GM18870 (cell line): ENCODE measurements around the gene DENND5A.
"Not testable (repeated sequence)": the region's sequence is repeated elsewhere in the genome, so short reads cannot be mapped to it uniquely, and the experiment has no call there.

ENCODE experiments used
- ATAC-seq: cut with Tn5 transposase; IDR thresholded peaks from one replicate; pipeline ENCODE4 v1.9.1; 2021; ENCODE audit warnings: moderate library complexity; ENCODE audit not compliant: unreplicated experiment

The DENND5A gene

DNA sequence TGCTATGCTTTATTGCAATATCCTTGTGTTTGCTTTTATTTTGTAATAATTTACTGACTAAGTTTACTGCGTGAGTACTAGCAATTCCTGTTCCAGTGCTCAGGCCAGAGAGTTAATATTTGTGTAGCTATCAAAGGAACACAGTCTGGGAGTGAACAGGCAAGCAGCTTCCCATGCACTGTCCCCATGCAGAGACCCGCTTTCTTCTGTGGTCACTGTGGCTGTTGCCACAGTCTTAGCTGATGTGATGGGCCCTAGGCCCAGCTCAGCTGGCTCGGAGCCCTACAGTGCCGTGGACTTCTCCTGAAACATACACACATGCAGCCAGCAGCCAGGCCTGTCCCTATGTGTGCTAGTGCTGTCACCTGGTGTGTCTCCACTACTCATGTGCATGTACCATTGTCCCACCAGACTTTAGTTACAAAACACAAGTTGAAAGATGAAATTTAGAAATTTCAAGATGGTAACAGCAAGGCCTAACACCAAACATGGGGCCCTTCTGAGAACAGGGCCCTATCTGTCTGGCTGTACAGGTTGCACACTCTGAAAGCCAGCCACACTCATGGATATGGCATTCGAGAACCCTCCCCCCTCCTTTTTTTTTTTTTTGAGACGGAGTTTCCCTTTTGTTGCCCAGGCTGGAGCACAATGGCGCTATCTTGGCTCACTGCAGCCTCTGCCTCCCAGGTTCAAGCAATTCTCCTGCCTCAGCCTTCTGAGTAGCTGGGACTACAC lies 161.4 kb downstream of the DENND5A start:
- ATAC-seq = no peak

DNA sequence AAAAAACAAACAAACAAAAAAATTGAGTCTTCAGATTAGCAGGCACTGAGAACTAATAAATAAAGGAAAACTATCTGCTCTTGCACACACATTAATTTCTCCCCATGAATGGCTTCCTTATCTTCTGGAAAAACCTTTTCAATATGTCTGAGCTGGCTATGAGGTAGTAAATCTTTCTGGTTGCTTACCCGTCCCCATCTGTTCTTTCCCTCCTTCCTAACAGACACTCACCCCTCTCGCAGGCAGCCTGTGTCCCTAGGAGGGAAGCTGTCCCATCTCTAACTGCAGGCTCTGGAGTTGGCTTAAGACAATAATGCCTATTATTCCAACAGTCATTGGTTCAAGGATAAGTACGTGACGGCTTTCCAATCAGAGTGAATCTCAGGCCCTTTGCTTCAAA lies 165.5 kb downstream of the DENND5A start:
- no peak for ATAC-seq

DNA sequence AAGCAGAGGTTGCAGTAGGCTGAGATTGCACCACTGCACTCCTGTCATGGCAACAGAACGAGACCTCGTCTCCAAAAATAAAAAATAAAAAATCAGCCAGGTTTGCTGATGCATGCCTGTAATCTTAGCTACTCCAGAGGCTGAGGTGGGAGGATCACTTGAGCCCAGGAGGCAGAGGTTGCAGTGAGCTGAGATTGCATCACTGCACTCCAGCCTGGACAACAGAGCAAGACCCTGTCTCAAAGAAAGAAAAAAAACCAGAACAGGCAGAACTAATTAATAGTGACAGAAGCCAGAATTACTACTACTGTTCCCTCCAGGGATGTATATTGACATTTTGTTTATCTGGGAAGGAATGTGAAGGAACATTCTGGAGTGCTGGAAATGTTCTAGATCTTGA lies 166.7 kb downstream of the DENND5A start:
- not testable (repeated sequence) for ATAC-seq

DNA sequence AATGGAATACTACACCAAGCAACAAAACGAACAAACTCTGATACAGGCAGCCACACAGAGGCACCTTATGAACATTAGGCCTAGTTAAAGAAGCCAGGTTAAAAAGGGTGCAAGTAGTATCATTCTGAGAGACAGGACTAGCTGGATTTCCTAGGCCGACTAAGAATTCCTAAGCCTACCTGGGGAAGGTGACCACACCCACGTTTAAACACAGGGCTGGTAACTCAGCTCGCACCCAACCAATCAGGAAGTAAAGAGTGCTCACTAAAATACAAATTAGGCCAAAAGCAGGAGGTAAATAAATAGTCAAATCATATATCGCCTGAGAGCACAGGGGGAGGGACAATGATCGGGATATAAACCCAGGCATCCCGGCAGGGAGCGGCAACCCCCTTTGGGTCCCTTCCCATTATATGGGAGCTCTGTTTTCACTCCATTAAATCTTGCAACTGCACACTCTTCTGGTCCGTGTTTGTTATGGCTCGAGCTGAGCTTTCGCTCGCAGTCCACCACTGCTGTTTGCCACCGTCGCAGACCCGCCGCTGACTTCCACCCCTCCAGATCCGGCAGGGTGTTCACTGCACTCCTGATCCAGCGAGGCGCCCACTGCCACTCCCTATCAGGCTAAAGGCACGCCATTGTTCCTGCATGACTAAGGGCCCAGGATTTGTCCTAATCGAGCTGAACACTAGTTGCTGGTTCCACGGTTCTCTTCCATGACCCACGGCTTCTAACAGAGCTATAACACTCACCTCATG lies 167.8 kb downstream of the DENND5A start:
- not testable (repeated sequence) for ATAC-seq

DNA sequence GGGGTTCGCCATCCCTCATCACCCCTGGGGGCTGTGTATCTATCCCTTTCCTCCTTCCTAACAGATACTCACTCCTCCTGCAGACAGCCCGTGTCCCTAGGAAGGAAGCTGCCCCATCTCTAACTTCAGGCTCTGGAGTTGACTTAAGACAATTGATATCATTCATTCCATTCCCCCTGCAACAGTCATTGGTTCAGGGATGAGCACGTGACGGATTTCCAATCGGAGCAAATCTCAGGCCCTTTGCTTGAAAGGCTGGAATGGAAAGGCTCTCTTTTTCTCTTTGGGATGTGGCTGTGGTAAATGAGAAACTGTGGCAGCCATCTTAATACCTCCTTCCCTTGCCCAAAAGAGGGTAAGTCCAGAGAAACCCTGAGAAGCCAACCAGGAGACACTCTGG lies 168.7 kb downstream of the DENND5A start:
- ATAC-seq = no peak

DNA sequence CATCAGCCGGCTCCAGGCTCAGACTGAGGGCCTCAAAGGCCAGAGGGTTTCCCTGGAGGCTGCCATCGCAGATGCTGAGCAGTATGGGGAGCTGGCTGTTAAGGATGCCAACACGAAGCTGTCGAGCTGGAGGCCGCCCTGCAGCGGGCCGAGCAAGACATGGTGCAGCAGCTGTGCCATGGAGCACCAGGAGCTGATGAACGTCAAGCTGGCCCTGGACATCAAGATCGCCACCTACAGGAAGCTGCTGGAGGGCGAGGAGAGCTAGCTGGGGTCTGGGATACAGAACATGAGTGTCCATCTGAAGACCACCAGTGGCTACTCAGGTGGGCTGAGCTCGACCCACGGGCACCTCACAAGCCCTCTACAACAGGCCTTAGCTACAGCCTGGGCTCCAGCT lies 169.7 kb downstream of the DENND5A start:
- no peak for ATAC-seq

DNA sequence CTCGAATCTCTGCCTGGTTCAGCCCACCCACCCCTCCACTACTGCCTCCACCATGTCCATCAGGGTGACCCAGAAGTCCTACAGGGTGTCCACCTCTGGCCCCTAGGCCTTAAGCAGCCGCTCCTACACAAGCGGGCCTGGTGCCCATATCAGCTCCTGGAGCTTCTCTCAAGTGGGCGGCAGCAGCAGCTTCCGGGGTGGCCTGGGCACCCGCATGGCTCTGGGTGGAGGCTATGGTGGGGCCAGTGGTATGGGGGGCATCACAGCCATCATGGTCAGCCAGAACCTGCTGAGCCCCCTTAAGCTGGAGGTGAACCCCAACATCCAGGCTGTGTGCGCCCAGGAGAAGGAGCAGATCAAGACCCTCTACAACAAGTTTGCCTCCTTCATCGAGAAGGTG lies 170.7 kb downstream of the DENND5A start:
- no peak for ATAC-seq

DNA sequence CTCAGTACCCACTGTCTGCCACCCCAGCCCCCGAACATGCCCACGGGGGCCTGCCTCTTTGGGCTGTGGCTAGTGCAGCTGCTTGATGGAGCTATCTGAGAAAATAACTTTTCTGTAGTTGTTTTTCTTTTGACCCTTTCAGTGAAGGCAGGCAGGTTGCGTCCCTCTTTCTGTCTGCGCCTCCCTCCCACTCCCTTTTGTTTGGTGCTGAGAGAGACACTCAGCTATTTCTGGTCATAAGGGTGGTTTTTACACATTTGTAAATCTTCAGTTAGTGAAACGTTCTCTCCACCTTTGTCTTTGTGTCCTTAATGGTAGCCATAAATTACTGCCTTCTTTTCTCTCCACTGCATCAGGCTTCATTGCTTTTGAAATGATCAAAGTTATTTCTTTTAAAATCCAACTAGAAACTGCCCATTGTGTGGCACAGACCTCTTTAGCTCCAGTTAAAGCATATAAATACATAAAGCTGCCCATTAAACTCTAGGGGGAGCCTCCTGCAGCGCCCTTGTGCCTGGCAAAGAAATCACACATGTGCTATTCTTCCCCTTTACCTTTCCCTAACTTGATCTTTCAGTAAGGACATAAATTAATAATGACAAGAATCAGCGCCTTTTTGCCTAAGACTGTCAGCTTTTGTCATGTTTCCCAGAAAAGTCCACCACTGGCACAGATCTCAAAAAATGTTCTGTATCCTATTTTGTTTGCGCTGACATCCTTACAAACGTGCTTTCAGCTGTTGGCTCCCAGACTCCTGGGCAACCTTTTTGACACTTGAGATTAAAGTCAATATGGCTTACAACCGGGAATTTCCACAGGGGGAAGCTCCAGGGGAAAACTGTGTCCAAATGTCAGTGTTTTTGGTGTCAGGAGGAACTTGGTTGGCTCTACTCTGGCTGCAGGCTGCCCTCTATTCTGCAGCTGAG lies 172.0 kb downstream of the DENND5A start:
- no peak for ATAC-seq

DNA sequence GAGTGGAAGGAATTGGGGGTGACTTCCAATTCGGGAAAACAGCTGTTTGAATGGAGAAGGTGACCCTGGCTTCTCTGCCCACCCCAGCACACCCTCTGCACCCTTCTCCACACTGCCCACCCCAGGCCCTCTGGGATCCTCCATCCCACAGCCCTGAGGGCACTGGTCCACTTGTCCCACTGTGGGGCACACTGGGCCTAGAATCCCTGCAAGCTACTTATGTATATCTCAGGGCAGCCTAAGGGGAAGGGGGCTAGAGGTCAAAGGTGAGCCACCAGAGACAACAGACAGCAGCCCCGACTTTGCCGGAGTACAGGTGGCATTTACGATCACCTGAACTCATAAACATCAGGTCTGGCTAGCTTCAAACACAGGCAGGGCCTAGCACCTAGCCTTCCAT lies 173.1 kb downstream of the DENND5A start:
- no peak for ATAC-seq

DNA sequence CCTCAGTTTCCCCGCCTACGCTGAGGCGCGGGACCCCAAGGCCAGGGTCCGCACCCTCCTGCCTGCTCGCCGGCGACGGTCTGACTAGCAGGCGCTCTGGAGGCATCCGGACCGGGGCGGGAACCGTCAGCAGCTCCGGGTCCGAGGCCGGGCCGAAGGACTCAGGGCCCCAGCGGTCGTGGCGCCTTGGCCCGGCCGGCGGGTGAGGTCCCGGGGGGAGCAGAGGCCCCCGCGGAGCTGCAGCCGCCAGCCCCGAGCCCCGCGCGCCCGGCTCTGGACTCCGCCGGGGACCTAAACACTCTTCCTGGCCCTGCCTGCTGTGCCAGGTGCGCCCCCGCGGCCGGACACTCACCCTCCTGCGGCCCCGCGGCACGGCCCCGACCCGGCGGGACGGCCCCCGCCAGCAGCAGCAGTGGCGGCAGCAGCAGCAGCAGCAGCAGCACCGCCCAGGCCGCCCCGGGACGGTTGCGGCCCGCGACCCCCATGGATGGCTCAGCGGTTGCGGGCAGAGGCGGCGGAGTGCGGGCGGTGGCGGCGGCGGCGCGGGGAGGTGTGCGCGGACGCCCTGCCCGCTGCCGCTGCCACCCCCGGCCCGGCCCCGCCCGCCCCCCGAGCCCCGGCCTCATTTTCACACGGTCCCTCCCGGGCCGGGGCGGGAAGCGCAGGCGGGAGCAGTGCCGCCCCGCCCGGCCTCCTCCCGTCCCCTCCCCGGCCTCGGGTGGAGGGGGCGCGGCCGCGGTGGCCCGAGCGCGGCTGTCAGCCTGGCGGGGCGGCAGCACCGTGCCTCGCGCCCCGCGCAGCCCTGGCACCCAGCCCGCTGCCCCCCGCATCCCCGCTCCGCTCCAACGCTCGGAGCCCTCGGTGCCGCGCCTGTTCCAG lies 173.9 kb downstream of the DENND5A start, which contains the start of gene SCUBE2:
Gene SCUBE2 (minus strand): TSS at position 556 of the 879 bp plus-strand sequence. CDS start 71 bp downstream, at position 485.
- ATAC-seq = no peak

DNA sequence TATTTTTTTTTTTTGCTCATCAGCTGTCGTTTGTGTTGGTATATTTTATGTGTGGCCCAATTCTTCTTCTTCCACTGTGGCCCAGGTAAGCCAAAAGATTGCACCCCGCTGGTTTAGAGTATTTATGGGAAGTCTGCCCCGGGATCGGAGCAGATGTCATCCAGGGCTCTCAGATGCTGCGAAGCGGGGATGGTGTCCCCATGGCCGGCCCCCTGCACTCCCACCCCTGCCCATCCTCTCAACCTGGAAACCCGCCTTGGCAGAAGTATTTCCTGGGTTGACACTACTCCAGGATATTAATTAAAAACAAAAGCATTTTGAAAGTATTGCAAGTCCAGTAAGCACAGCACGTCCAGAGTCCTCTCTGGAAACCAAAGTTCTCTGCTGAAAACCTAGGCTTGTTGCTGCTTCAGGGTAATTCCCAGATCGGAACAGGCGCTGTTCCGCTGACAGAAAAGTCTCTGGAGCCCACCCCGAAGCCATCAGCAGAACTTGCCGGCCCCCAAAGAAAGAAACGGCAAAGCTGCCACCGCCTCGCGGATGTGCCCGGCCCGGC lies 174.6 kb downstream of the DENND5A start:
- no peak for ATAC-seq

DNA sequence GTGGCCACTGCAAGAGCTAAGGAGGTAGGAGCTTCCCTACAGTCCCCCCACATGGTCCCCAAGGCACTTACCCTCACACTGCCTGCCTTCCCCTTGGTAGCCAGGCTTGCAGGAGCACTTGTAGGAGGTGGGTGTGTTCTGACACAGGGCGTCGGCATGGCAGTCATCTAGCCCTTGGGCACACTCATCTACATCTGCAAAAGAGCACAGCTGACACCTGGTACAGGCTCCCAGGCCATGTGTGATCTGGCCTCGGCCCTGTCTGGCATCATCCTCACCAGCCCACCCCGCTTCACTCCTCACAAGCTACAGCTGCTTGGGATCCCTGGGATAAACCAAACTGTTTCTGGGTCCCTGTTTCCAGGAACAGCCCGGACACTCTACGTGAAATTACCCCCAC lies 175.5 kb downstream of the DENND5A start:
- no peak for ATAC-seq

DNA sequence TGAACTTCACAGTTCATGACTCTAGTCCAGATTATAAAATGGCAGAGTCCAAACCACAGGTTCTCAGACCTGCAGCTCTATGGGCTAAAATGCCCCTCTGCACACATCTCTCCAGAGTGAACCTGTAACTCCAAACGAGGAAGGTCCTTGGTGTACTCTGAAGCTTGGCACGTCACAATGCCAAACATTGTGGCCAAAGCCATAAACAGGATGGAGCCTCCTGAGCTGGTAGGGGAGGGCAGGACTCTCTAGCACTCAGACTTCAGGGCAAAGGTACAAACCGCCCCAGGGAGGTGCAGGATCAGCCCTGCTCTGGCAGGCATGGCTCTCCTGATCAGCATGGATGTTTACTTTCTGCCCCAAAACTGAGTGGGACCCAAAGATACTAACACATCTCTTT lies 176.1 kb downstream of the DENND5A start:
- no peak for ATAC-seq
